ENCODE results near the gene C10orf90.
"Not testable (repeated sequence)": the region's sequence is repeated elsewhere in the genome, so short reads cannot be mapped to it uniquely, and the experiment has no call there.

DNA sequence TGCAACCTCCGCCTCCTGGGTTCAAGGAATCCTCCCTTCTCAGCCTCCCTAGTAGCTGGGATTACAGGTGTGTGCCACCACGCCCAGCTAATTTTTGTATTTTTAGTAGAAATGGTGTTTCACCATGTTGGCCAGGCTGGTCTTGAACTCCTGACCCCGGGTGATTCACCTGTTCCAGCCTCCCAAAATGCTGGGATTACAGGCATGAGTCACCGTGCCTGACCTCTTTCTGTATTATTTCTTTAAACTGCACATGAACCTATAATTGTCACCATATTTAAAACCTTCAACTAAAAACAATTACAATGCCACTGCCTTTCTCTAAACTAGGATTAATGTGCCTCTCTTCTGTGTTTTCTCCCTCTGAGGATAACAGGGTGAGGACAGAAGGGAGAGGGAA is 119.9 kb downstream of the C10orf90 start:
- not testable (repeated sequence) for TF ChIP-seq POLR2A, CTCF, EP300 (IDR thresholded peaks at IDR 0.05)

Data from ovary (tissue), 3 donors.